A673 (cell line): ENCODE results near the gene LSR.

ENCODE experiments used
- EZH2 ChIP-seq: fragments of 200-600 bp; sonication (generic); IDR thresholded peaks from 2 replicates; pipeline ENCODE4 v1.6.1; 2017; ENCODE audit warnings: borderline replicate concordance, low read depth, mild to moderate bottlenecking, mixed read lengths, antibody characterized with exemption, low read length; ENCODE audit not compliant: poor library complexity, severe bottlenecking
- TF ChIP-seq, protein P1 (sequence below): fragments of 300-800, 200-600 bp; sonication (generic); conservative IDR thresholded peaks from 2 replicates; pipeline ENCODE4 v1.5.1; 2017; ENCODE audit warnings: low read depth, mild to moderate bottlenecking, antibody characterized with exemption, low read length, moderate library complexity, mixed read lengths

DNA sequence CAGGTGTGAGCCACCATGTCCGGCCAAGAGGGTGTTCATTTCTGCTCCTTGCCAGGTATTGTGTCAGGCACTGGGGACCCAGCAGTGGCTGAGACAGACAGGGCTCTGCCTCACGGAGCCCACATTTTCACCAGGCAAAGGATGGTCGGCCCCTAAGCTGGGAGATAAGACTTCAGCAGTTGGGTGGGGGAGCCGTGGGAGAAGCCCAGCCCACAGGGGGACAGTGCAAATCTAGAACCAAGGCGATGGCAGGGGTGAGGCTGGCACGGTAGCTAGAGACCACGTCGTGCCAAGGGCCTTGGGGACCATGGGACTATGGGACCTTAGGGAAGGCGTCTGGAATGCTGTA is 8.3 kb downstream of the LSR start:
- TF ChIP-seq, protein P1, sequence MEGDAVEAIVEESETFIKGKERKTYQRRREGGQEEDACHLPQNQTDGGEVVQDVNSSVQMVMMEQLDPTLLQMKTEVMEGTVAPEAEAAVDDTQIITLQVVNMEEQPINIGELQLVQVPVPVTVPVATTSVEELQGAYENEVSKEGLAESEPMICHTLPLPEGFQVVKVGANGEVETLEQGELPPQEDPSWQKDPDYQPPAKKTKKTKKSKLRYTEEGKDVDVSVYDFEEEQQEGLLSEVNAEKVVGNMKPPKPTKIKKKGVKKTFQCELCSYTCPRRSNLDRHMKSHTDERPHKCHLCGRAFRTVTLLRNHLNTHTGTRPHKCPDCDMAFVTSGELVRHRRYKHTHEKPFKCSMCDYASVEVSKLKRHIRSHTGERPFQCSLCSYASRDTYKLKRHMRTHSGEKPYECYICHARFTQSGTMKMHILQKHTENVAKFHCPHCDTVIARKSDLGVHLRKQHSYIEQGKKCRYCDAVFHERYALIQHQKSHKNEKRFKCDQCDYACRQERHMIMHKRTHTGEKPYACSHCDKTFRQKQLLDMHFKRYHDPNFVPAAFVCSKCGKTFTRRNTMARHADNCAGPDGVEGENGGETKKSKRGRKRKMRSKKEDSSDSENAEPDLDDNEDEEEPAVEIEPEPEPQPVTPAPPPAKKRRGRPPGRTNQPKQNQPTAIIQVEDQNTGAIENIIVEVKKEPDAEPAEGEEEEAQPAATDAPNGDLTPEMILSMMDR = no peak
- no peak for TF ChIP-seq EZH2
